Endometrial microvascular endothelial cells (primary cell): ENCODE data around the gene SNTG2. TPM values are rescaled to one million over a fixed set of nuclear protein-coding genes. Genes with fewer than 3 reads are reported as not detected.
"Not testable (repeated sequence)": the region's sequence is repeated elsewhere in the genome, so short reads cannot be mapped to it uniquely, and the experiment has no call there.

ENCODE experiments used
- in situ Hi-C: cut with HindIII; loops from 2 replicates; pipeline ENCODE4 v1.10.0; 2017; ENCODE audit warnings: low sequenced_read_pairs, low pct_unique_long_range_greater_than_20kb; ENCODE audit errors: inconsistent ontology term
- total RNA-seq: library from RNA; depleted of rRNA; stranded (reverse); fragments of >200 nt; gene quantifications from one replicate; pipeline ENCODE4 v1.2.3, GENCODE V29; 2015; ENCODE audit errors: inconsistent ontology term

The SNTG2 gene
- total RNA-seq, 1 donor from 2014 or later = not detected

- in situ Hi-C loops = no loop called here
These were observed 450.5 kb downstream of the SNTG2 start for GRCh38 chr2:1400943-1401735.

GRCh38 chr2:1402064-1402463 lies 451.4 kb downstream of the SNTG2 start:
- in situ Hi-C loops = no loop called here

- in situ Hi-C loops = no loop called here
These were observed 452.9 kb downstream of the SNTG2 start for GRCh38 chr2:1403565-1403964.

- in situ Hi-C loops = no loop called here
These were observed 454.5 kb downstream of the SNTG2 start for GRCh38 chr2:1405124-1405523.

GRCh38 chr2:1405967-1406366 lies 455.3 kb downstream of the SNTG2 start:
- in situ Hi-C loops = no loop called here

- in situ Hi-C loops = no loop called here
These were observed 455.8 kb downstream of the SNTG2 start for GRCh38 chr2:1406434-1406833.

- in situ Hi-C loops = no loop called here
These were observed 457.5 kb downstream of the SNTG2 start for GRCh38 chr2:1407950-1408675.

- in situ Hi-C loops = no loop called here
These were observed 462.6 kb downstream of the SNTG2 start, which contains the start of gene TPO for GRCh38 chr2:1413156-1413710. TSS of gene TPO (plus strand) at chr2:1413463. CDS start at chr2:1414409, 946 bp downstream.

- in situ Hi-C loops = no loop called here
These were observed 463.5 kb downstream of the SNTG2 start for GRCh38 chr2:1414121-1414520.

GRCh38 chr2:1414901-1415300 lies 464.3 kb downstream of the SNTG2 start:
- in situ Hi-C loops = not testable (repeated sequence)

- in situ Hi-C loops = no loop called here
These were observed 464.9 kb downstream of the SNTG2 start for GRCh38 chr2:1415501-1415900.
